COLO668 (cell line): Measurements from ENCODE around the gene GXYLT2.

ENCODE experiments used
- DNase-seq: peaks from one replicate; lab custom pipeline; 2025; ENCODE audit not compliant: unreplicated experiment; lab: John Stamatoyannopoulos, UW

GXYLT2 gene

DNA sequence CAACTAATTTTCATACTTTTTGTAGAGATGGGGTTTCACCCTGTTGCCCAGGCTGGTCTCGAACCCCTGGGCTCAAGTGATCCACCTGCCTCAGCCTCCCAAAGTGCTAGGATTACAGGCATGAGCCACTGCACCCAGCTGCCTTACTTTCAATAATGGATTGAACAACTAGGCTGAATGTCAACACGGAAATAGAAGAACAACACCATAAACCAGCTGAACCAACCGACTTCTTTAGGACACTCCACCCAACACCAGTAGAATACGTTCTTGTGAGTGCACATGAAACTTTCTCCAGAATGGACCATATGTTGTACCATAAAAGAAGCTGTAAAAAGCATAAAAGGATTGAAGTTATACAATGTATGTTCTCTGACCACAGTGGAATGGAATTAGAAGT, 42.9 kb downstream of the GXYLT2 start:
- DNase-seq: no peak

DNA sequence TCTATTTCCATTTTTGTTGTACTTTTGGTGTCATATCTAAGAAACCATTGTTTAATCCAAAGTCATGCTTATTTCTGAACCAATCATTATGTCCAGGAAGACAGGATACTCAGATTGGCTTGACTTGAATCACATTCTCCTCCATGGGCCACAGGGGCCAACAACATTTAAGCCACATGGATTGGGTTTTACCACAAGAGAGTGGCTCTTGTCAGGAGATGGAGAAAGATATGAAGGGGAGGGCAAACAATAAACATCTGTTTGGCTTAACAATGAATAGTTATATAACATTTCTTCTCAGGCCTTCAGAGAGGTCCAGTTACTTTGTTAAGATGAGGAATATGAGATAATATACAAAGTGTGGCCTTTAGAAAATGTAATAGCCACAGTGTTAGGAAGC, 44.6 kb downstream of the GXYLT2 start:
- DNase-seq: no peak

DNA sequence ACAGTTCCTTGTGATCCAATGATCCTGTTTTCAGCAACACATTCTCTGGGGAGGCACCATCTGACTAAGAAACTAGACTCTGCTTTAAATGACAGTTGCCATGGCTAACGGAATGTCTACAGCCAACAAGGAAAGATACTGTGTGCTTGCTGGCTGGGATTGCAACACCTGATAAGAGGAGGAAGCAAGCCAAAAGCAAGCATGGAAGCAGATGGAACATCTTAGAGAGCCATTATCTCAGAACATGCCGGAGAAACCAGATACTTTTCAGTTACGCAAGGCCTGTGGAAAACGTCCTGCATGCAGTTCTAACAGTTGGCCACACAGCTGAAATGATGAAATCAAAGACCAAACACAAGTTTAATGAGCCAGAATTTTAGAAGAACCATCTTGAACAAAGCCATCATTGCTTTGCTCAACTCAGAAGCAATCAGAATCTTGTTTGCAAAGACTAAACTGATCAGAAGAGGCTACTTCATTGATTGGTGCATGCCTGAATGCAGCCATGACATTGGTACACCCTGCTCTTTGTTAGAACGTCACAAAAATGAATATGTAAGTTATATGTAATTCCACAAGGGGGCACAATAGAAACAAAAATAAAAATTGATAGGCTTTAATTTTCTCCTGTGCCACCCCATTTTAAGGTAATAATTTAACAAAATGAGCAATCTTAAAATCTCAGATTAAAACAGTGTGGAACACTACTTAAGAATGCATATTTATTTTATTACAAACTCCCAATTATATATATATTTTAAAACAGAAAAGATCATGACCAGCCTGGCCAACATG, 50.8 kb downstream of the GXYLT2 start:
- DNase-seq: peak; percentile 26

DNA sequence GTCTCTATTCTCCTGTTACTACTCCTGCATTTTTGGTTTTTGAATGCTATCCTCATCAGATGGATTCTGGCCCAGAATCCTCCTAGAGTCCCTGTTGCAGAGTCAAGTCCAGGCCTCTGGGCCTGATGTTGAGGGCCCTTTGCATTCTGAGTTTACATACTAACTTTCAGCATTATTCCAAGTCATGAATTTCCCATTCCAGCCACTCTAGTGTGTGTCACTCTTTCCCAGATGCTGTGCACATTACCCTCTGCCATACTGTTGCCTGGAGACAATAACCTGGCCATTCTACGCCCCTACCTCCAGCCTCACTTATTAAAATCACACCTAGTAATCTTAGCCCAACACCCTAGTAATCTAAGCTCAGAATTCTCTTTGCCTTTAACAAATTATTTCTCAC, 53.4 kb downstream of the GXYLT2 start:
- DNase-seq: no peak

GRCh38 chr3:72942427-72942826, 54.6 kb downstream of the GXYLT2 start:
- no peak for DNase-seq

DNA sequence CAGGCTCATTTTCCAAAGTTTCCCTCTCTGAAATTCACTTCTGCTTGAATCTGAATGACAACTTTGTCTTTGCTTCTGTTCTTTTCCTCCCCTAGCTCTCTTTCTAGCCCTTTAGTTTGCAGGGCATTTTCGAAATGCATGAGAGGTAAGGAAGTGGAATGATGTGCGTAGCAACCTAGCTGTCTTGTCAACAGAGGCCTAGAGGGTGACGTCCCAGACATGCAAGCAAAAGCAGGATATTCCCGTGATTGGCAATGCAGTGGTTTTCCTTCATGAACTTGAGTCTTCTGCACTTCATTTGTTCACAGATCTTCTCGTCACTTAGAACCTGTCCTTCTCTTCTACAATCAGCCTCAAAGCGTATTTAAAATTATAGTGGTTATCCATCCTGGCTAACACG, 56.9 kb downstream of the GXYLT2 start:
- no peak for DNase-seq

DNA sequence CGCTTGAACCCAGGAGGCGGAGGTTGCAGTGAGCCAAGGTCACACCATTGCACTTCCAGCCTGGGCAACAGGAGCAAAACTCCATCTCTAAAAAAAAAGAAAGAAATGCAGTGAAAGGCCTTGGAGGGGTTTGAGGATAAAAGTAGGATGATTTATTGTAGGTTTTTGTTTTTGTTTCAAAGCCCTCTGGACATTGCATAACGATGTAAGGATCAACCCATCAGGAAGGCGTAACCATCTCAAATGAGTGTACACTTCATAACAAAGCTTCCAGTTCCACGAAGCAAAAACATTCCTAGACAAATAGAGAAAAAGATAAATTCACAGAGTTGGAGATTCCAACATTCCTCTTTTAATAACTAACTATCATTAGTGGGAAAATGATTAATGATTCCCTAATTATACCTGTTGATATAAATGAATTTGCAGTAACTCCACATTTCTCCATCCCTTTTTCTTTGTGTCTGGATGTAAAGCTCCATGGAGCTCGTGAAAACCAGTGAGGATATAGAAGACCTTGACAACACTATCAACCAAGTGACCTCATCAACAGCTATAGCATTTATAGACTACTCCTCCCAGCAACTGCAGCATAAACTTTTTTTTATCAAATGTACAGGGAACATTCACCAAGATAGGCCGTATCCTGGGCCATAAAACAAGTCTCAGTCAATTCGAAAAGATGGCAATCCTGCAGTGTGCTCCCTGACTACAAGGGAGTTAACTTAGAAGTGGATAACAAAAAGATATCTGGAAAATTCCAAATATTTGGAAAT, 60.1 kb downstream of the GXYLT2 start:
- DNase-seq: no peak

DNA sequence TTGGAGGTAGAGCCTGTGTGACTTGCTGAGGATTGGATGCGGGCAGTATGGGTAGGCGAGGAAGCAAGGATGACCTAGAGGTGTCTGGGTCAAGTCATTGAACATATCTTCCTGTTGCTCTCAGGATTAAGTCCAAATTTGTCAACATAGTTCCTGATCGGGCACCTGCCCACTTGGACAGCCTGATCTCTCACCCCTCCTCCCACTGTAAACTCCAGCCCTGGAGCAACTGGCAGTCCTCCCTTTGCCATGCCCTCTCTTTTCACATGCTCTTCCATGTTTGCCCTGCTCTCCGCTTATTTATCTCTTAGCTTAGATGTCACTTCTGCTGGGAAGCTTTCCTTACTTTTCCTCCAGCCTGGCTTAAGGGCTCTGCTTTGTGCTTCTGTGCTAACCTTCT, 61.2 kb downstream of the GXYLT2 start:
- no peak for DNase-seq

GRCh38 chr3:72950372-72950771, 62.5 kb downstream of the GXYLT2 start:
- DNase-seq: no peak

GRCh38 chr3:72950801-72951200, 63.0 kb downstream of the GXYLT2 start:
- no peak for DNase-seq

GRCh38 chr3:72951259-72951722, 63.4 kb downstream of the GXYLT2 start:
- DNase-seq: no peak

GRCh38 chr3:72953325-72953956, 65.6 kb downstream of the GXYLT2 start:
- DNase-seq: no peak

GRCh38 chr3:72957297-72957696, 69.5 kb downstream of the GXYLT2 start:
- DNase-seq: no peak

GRCh38 chr3:72959336-72959735, 71.5 kb downstream of the GXYLT2 start:
- no peak for DNase-seq

- DNase-seq: peak; percentile 12
Observed at GRCh38 chr3:72960812-72961518, 73.1 kb downstream of the GXYLT2 start.

DNA sequence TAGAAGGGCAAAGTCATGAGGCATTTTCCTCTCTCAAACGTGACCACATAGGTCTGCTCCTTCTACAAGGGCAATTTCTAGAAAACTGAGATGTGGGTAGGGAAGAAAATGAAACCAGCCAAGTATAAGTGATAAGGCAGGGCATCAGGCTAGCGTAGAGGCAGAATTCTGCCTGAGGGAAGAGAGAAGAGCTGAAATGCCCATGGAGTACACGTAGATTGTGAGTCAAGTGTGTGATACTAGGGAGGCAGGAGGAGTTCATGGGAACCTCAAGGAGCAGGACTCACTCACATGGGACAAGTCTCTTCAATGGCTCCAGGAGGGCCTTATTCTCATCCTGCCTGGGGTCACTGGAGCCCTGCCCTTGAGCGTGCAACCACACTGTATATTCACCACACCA, 73.9 kb downstream of the GXYLT2 start:
- DNase-seq: no peak

DNA sequence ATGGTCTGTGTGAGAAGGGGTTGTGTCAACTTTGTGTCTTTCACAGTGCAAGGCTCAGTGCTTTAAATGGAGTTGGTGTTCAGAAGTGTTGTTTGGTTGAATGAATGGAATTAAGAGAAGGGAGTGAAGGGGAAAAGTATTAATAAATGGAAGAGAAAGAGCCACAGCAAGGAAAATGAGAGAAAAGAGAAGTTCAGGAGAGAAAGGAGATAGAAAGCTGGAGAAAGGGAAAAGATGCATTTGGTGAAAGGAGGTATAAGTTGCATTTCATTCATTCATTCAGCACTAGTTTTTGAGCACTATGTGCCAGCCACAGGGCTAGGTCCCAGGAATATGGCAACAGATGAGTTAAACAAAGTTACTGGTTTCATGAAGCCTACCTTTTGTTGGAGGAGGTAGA, 74.5 kb downstream of the GXYLT2 start:
- DNase-seq: no peak

- DNase-seq: no peak
Observed at GRCh38 chr3:72964633-72965032, 76.8 kb downstream of the GXYLT2 start.

DNA sequence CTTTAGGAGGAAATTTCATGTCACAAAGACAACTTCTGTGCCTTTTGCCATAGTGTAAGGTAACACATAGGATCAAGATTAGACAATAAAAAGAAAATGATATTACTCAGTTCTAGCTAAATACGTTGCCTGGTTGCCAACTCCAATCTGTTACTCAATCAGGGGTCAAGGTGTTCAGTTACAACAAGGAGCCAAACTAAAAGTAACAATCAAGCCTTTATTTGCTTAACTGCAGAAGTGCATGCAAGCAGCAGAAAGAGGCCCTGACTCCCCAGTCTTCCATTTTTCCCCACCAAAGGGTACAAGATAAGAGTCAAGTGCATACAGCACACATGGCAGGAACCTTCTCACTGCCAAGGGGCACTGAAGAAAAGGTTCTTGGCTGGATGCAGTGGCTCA, 80.4 kb downstream of the GXYLT2 start:
- no peak for DNase-seq

DNA sequence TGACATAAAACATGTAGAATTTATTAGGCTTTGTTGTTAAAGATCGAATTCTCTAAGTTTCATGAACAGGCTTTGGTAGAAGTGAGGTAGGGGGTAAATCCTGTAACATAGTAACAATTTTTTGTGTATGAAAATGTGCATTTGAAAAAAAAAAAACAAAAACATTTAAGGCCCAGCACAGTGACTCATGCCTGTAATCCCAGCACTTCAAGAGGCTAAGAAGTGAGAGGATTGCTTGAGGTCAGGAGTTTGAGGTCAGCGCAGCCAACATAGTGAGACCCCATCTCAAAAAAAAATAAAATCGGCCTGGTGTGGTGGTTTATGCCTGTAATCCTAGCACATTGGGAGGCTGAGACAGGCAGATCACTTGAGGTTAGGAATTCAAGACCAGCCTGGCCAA, 81.9 kb downstream of the GXYLT2 start:
- no peak for DNase-seq

DNA sequence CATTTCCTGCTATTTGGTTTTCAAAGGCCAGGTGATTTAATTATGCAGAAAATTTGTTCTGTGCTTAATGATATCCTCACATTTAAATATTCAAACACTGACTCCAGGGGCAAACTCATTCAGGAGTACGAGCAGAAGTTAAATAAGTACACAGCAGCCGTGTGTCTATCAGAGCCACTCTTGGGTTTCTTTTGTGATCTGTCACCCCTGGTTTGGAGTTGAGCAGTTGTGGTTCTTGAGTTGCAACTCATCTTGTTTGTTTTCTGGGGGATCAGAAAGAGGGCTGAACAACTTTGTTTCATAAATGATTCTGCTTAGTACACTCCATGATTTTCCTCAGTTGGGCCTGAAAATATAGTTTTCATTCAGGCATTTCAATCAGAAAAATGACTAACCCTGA, 83.1 kb downstream of the GXYLT2 start:
- no peak for DNase-seq
